ENCODE results near the gene SLC1A2.

Gene SLC1A2

DNA sequence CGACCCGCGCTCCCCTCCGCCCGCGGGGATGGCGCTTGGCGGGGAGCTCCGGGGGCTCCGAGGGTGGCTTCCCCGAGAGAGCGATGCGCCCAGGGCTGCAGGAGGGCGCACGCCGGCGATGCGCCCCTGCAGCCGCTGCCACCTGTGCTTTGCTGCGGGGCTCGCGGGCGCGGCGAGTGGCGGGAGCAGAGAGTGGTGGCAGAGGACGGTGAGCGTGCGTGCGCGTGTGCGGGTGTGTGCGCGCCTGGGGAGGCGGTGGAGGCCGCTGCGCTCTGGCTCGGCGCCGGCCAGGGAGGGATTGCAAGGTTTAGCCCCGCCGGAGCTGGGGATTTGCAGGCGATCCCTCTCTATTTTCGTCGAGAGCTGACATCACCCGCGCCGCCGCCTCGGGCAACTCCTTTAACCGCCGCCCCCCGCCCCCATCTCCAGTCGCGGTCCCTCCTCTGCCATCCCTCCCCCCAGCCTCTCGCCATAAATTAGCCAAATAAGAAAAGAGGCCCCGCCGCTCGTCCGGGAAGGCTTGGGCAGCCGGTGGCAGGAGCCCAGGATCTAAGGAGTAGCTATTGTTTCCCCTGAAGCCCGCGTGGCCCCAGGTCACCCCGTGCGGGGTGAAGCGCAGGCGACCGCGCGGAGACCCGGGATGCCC lies at the start of gene SLC1A2:
Gene SLC1A2, minus strand, starts transcription at position 375 of the 646 bp plus-strand sequence. CDS start 592 bp downstream, outside the sequence.
- no peak for DNase-seq (ENCODE audit: low spot score)

- no peak for DNase-seq (ENCODE audit: low spot score)
These were observed 46.7 kb upstream of the SLC1A2 start for GRCh38 chr11:35466058-35466457.

DNA sequence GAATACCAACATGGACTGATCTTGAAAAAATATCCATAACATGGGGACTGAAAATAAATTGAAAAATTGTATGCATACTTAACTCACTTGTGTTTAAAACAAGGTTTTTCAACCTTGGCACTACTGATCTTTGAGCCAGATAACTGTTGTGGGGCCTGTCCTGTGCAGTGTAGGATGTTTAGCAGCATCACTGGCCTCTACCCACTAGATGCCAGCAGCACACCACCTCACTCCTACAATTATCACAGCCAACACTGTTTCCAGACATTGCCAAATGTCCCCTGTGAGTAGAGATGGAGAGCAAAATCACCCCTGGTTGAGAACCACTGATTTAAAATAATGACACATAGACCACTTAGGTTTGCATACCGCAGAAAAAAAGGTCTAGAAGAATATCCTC lies 45.0 kb upstream of the SLC1A2 start:
- DNase-seq (ENCODE audit: low spot score): peak; percentile 4

GRCh38 chr11:35463331-35463751 lies 44.0 kb upstream of the SLC1A2 start:
- no peak for DNase-seq (ENCODE audit: low spot score)

DNA sequence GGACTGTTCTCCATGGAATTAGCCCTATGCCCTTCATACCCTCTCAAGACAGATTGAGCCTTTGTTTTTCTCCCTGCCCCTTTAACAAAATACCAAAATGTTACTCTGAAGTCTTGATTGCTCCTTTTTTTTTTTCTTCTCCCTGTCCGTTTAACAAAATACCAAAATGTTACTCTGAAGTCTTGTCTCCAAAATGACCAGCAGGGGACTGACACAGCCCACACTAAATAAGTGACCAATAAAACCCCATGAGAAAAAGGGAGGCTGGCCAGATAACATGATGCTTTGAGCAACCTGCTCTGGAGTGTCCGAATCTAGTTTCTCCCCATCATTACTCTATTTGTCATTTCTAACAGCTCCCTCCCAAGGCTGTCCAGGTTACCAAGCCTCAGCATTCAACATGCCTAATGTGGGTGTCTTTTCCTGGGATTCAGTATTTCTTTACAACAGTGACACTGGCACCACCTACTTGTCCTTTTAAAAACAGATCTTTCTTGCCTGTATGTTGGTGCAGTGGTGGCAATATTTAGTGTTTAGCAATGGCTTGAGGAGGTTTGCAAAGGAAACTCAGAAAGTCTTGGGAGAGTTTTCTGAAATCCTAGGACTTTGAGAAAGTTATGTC lies 42.7 kb upstream of the SLC1A2 start:
- no peak for DNase-seq (ENCODE audit: low spot score)

DNA sequence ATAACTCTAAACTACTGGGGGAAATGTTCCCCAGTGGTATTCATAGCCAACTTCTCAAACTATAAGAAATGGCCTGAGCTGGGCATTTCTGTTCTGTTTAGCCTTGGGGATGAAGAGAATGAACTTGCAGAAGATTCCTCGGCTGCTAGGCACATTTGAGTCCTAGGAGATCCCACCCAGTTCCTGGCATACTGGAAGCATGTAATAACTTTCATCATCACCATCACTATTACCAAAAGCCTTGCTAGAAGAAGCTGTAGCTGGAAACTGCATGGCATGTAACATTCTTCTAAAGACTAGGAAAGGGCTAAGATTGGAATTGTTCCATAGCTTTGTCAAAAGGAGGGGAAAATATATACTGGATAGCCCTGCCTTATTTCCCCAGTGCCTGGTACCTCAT lies 40.1 kb upstream of the SLC1A2 start:
- no peak for DNase-seq (ENCODE audit: low spot score)

DNA sequence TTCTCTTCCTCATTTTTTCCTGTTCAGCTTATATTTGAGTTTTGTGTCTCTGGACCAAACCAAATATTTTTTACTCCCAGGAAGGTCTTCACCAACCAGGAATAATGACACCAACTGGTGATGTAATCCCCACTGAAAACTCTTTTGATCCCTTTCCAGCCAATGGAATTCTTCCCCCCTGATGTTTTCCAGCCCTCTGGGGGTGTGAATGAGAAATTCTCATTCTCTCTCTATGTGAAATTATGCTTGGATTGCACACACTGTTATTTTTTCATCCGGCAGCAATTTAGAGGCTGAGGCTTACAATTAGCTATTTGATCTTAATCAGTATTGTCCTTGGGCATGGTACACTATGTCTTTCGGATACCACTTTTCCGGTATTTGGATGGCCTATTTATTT lies 39.5 kb upstream of the SLC1A2 start:
- no peak for DNase-seq (ENCODE audit: low spot score)

- no peak for DNase-seq (ENCODE audit: low spot score)
These were observed 35.0 kb upstream of the SLC1A2 start for GRCh38 chr11:35454362-35454761.

- DNase-seq (ENCODE audit: low spot score): no peak
These were observed 17.4 kb upstream of the SLC1A2 start for GRCh38 chr11:35436581-35437250.

DNA sequence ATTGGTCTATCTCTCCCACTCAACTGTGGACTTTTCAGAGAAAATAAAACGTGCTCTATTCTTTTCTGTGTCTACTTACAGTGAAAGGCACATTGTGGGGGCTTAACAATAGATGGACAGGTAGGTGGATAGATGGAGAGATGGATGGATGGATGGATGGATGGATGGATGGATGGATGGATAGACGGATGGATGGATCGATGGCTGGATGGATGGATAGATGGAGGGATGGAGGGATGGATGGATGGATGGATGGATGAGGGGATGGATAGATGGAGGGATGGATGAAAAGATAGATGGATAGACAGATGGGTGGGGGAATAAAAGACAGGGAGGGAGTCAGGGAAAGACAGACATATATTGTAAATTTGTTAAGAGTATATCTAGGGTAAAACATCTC lies 14.2 kb upstream of the SLC1A2 start:
- no peak for DNase-seq (ENCODE audit: low spot score)

GRCh38 chr11:35432464-35432863 lies 13.1 kb upstream of the SLC1A2 start:
- DNase-seq (ENCODE audit: low spot score): no peak

DNA sequence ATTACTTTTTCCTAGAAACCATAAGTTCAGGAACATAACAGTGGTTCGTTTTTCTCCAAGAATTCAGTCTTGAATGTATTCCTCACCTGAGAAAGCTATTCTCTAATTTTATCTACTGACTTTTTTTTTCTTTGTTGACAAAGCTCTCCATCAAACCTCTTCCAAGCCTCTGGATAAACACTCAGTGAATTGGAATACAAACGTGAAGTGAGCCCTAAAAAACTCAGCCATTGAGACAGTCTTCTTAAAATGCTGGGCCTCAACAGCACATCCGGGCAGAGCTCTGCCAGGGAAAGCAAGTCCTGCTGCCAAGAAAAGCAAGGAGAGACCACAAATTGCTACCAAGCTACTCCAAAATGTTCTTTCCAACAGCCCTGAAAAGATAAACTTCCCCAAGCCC lies 7.7 kb upstream of the SLC1A2 start:
- no peak for DNase-seq (ENCODE audit: low spot score)

DNA sequence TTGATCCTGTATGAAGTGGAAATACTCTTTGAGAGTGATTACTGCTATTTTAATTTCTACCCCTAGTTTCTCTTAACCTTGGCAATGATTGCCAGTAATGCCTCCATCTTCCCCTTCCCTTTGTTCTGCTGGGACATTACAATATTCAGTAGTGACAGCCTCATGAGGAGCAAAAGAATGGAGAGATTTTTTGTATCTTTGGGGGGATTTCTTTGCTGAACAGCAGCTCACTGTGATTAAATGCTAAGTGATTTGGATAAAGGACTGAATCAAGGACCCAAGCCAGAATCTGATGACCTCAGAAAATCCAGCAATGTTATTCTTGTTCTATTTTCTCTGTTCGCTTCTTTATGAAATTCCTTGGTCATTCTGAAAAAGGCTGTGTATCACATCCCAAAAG lies 7.0 kb upstream of the SLC1A2 start:
- DNase-seq (ENCODE audit: low spot score): no peak

GRCh38 chr11:35425603-35426212 lies 6.3 kb upstream of the SLC1A2 start:
- DNase-seq (ENCODE audit: low spot score): no peak

GRCh38 chr11:35424157-35424940 lies 5.0 kb upstream of the SLC1A2 start:
- DNase-seq (ENCODE audit: low spot score): no peak

- DNase-seq (ENCODE audit: low spot score): no peak
These were observed 1.0 kb upstream of the SLC1A2 start for GRCh38 chr11:35420371-35420770.

GRCh38 chr11:35419830-35420333 lies 524 bp upstream of the SLC1A2 start:
- no peak for DNase-seq (ENCODE audit: low spot score)

- DNase-seq (ENCODE audit: low spot score): no peak
These were observed 825 bp downstream of the SLC1A2 start for GRCh38 chr11:35418282-35419183.

- no peak for DNase-seq (ENCODE audit: low spot score)
These were observed 3.9 kb downstream of the SLC1A2 start for GRCh38 chr11:35415487-35415886.

GRCh38 chr11:35414776-35415175 lies 4.6 kb downstream of the SLC1A2 start:
- no peak for DNase-seq (ENCODE audit: low spot score)

DNA sequence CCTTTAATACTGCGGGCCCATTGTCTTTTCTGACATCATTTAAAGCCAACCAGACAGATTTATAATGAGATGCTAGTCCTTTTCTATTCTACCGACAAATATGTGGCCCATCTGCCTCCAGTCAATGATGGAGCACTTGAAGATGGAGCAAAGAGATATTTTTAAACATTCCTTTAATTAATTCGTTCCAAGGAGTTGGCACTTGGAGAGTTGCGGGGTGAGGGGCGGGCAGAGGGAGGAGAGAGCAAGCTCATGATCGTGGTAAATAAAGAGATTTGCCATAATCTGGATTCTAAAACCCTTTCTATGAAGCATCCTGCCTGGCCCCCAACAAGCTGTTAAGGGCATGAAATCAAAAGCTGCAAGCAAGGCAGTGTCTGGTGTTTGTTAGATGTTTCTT lies 5.0 kb downstream of the SLC1A2 start:
- no peak for DNase-seq (ENCODE audit: low spot score)

Measured in RKO (cell line).